ENCODE data around the gene CREB5.

DNA sequence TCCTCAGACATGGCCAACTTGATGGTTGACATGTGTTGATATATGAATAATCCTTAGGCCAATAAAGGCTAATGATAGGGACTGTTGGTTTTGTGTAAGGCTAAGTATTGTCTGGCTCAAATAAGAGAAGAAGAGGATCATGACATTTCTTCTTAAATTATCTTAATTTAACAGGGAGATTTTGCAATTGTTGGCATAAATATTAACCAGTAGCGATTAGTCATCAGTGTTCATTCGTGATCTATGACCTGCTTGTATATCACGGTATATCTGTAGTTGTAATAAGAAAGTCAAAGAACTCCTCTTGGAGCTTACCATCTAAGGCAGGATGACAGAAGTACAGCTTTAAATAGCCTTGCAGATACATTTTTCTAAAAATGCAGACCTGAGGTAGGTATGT lies 196.4 kb downstream of the CREB5 start:
- no peak for TF ChIP-seq CTCF (IDR thresholded peaks at IDR 0.05)
- no peak for TF ChIP-seq POLR2A (IDR thresholded peaks at IDR 0.05)

Measured in breast epithelium (tissue), 3 donors.